ENCODE results near the gene ASB2.

- TF ChIP-seq CTCF (IDR thresholded peaks at IDR 0.05; ENCODE audit: insufficient read depth, low read length) = no peak
- no peak for TF ChIP-seq REST (IDR thresholded peaks at IDR 0.05; ENCODE audit: insufficient replicate concordance, low read depth)
Observed at GRCh38 chr14:94021416-94022157, 45.2 kb upstream of the ASB2 start.

Measured in HL-60 (cell line).